HepG2 (cell line): Measurements from ENCODE around the gene GATA1.

Experiments used
- ASH2L ChIP-seq: fragments of 300-600, 200-600 bp; sonication (generic); IDR thresholded peaks from 2 replicates; pipeline ENCODE4 v1.7.0; 2017; ENCODE audit warnings: low read depth, mild to moderate bottlenecking, moderate library complexity, mixed read lengths, low read length; ENCODE audit not compliant: insufficient read length
- DBP ChIP-seq: sonication (generic); formaldehyde crosslinking; IDR thresholded peaks from 2 replicates; pipeline ENCODE4 v1.4.0; 2020; ENCODE audit warnings: missing genetic modification reagents; ENCODE audit errors: not compliant biosample characterization
- PHF21A ChIP-seq: sonication (generic); formaldehyde crosslinking; IDR thresholded peaks from 2 replicates; pipeline ENCODE4 v1.5.0; 2020; ENCODE audit warnings: mild to moderate bottlenecking, missing genetic modification reagents
- ZSCAN20 ChIP-seq: sonication (generic); formaldehyde crosslinking; IDR thresholded peaks from 2 replicates; pipeline ENCODE4 v1.4.0; 2020; ENCODE audit warnings: missing genetic modification reagents, mild to moderate bottlenecking, borderline replicate concordance
- TF ChIP-seq, protein P1 (sequence below): sonication (generic); formaldehyde crosslinking; IDR thresholded peaks from 2 replicates; pipeline ENCODE4 v1.4.0; 2020; ENCODE audit warnings: missing genetic modification reagents, borderline replicate concordance

GRCh38 chrX:48793935-48794334 is 7.5 kb downstream of the GATA1 start:
- TF ChIP-seq ZSCAN20 (CRISPR knock-in tag) (no peak), DBP (no peak), ASH2L (no peak), PHF21A (CRISPR knock-in tag) (no peak)
- TF ChIP-seq, protein P1, sequence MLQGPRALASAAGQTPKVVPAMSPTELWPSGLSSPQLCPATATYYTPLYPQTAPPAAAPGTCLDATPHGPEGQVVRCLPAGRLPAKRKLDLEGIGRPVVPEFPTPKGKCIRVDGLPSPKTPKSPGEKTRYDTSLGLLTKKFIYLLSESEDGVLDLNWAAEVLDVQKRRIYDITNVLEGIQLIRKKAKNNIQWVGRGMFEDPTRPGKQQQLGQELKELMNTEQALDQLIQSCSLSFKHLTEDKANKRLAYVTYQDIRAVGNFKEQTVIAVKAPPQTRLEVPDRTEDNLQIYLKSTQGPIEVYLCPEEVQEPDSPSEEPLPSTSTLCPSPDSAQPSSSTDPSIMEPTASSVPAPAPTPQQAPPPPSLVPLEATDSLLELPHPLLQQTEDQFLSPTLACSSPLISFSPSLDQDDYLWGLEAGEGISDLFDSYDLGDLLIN (CRISPR knock-in tag): no peak
